HCT116 (cell line): ENCODE data around the gene INPP5K. TPM values are rescaled to one million over a fixed set of nuclear protein-coding genes. Genes with fewer than 3 reads are reported as not detected.

Experiments used
- ATAC-seq: fragments of 200-7000 bp; cut with Tn5 transposase; 2 replicates; pipeline ENCODE4 v1.9.1; 2020; ENCODE audit warnings: mild to moderate bottlenecking, moderate library complexity
- BruUV-seq: library from RNA; stranded (reverse); fragments of 400-500 nt; replicated peaks from 2 replicates; lab custom pipeline; 2021; lab: Mats Ljungman, UMichigan
- CTCF ChIA-PET: fragments of 300-600 bp; sonication (Branson Sonifier 250); formaldehyde crosslinking; loops from one replicate; lab custom pipeline; 2021; ENCODE audit warnings: antibody characterized with exemption; lab: Charles Lee
- POLR2A ChIA-PET: fragments of 300-600, 350-600 bp; sonication (Branson Sonifier 250); formaldehyde crosslinking; loops from one replicate; lab custom pipeline; 2021; ENCODE audit warnings: antibody characterized with exemption; lab: Charles Lee
- RAD21 ChIA-PET, 2 experiments: fragments of 300-600 bp; sonication (Branson Sonifier 250); formaldehyde crosslinking; loops; one replicate each; lab custom pipeline; 2023; ENCODE audit warnings: low total read pairs in 2 of 2; ENCODE audit not compliant: uncharacterized antibody in 2 of 2, unreplicated experiment in 2 of 2, low non-redundant PET in 1 of 2; lab: Charles Lee
- DNase-seq: peaks from one replicate; pipeline ENCODE4 v3.0.0-alpha.2; 2010; ENCODE audit warnings: low read depth, low spot score
- H2AFZ ChIP-seq: fragments of 200-600 bp; shearing (Covaris generic), sonication (generic); 2 replicates; pipeline ENCODE4 v1.6.1; 2017; ENCODE audit warnings: low read depth, mixed run types, mixed read lengths, antibody characterized with exemption, low read length; ENCODE audit not compliant: poor library complexity, severe bottlenecking
- H3K27ac ChIP-seq: 2 replicates; pipeline ENCODE4 v1.5.1; 2012; ENCODE audit warnings: low read depth, low read length
- H3K27me3 ChIP-seq: fragments of 200-600 bp; sonication (generic); 2 replicates; pipeline ENCODE4 v1.6.1; 2016; ENCODE audit warnings: mixed run types, low read length, mixed read lengths; ENCODE audit not compliant: insufficient read depth
- H3K36me3 ChIP-seq, 2 experiments: fragments of 200-500 bp in 1 of 2; fragments of 200-600 bp in 1 of 2; sonication (Bioruptor generic) in 1 of 2; sonication (generic) in 1 of 2; 2 replicates each; pipeline versions ENCODE4 v1.5.1 to v1.6.1; 2014 to 2016; ENCODE audit warnings: low read length in 2 of 2, inconsistent platforms in 1 of 2, mixed read lengths in 1 of 2, mixed run types in 1 of 2; ENCODE audit not compliant: insufficient read depth in 2 of 2, control insufficient read depth in 1 of 2
- H3K4me1 ChIP-seq, 2 experiments: fragments of 200-600 bp in 1 of 2; sonication (generic) in 1 of 2; 2 replicates each; pipeline versions ENCODE4 v1.5.1 to v1.6.1; 2012 to 2017; ENCODE audit warnings: low read length in 2 of 2, inconsistent platforms in 1 of 2, mild to moderate bottlenecking in 1 of 2, mixed read lengths in 1 of 2, mixed run types in 1 of 2, moderate library complexity in 1 of 2; ENCODE audit not compliant: insufficient read depth in 2 of 2, control insufficient read depth in 1 of 2
- H3K4me2 ChIP-seq: fragments of 200-600 bp; sonication (generic); 2 replicates; pipeline ENCODE4 v1.6.1; 2017; ENCODE audit warnings: mixed run types, low read length, mixed read lengths
- H3K4me3 ChIP-seq, 2 experiments: fragments of 200-600 bp in 1 of 2; sonication (generic) in 1 of 2; replicated peaks in 1 of 2; 2 replicates each; pipeline ENCODE4 v1.5.1; 2011 to 2016; ENCODE audit warnings: low read length in 2 of 2, control low read depth in 1 of 2, low read depth in 1 of 2, mild to moderate bottlenecking in 1 of 2, mixed read lengths in 1 of 2, mixed run types in 1 of 2
- H3K79me2 ChIP-seq: fragments of 200-600 bp; sonication (generic); 2 replicates; pipeline ENCODE4 v1.6.1; 2017; ENCODE audit warnings: mild to moderate bottlenecking, mixed run types, low read length, moderate library complexity, mixed read lengths; ENCODE audit not compliant: insufficient read depth
- H3K9ac ChIP-seq: fragments of 200-600 bp; sonication (generic); 2 replicates; pipeline ENCODE4 v1.6.1; 2016; ENCODE audit warnings: low read length, mixed read lengths
- H3K9me2 ChIP-seq: fragments of 200-600 bp; sonication (generic), shearing (Covaris generic); 2 replicates; pipeline ENCODE4 v1.6.1; 2017; ENCODE audit warnings: mixed run types, mild to moderate bottlenecking, moderate library complexity; ENCODE audit not compliant: insufficient read depth
- H3K9me3 ChIP-seq, 2 experiments: fragments of 200-500 bp in 1 of 2; fragments of 200-600 bp in 1 of 2; sonication (Bioruptor generic) in 1 of 2; sonication (generic) in 1 of 2; 2 replicates each; pipeline ENCODE4 v1.6.1; 2014 to 2017; ENCODE audit warnings: low read length in 2 of 2, mixed read lengths in 2 of 2, inconsistent platforms in 1 of 2, low read depth in 1 of 2, mild to moderate bottlenecking in 1 of 2, mixed run types in 1 of 2, moderate library complexity in 1 of 2; ENCODE audit not compliant: control insufficient read depth in 1 of 2, insufficient read depth in 1 of 2
- H4K20me1 ChIP-seq: fragments of 200-600 bp; sonication (generic), shearing (Covaris generic); 2 replicates; pipeline ENCODE4 v1.6.1; 2017; ENCODE audit warnings: mixed run types, mild to moderate bottlenecking, moderate library complexity; ENCODE audit not compliant: insufficient read depth
- CEBPB ChIP-seq: IDR thresholded peaks from 2 replicates; pipeline ENCODE4 v1.6.1; 2012; ENCODE audit warnings: low read depth
- CTCF ChIP-seq, 3 experiments: fragments of 200-600 bp in 1 of 3; sonication (generic) in 1 of 3; IDR thresholded peaks in 2 of 3; conservative IDR thresholded peaks in 1 of 3; 2 replicates each; pipeline ENCODE4 v1.5.1; 2012 to 2017; ENCODE audit warnings: low read depth in 2 of 3, low read length in 2 of 3, antibody characterized with exemption in 1 of 3, borderline replicate concordance in 1 of 3, control low read depth in 1 of 3, mild to moderate bottlenecking in 1 of 3, mixed read lengths in 1 of 3, mixed run types in 1 of 3, moderate library complexity in 1 of 3; ENCODE audit not compliant: insufficient read depth in 1 of 3
- ELF1 ChIP-seq: IDR thresholded peaks from 2 replicates; pipeline ENCODE4 v1.6.1; 2012; ENCODE audit warnings: low read depth, borderline replicate concordance
- EZH2 ChIP-seq: fragments of 200-600 bp; sonication (generic); IDR thresholded peaks from 2 replicates; pipeline ENCODE4 v1.6.1; 2017; ENCODE audit warnings: antibody characterized with exemption, mixed run types
- EZH2phosphoT487 ChIP-seq: fragments of 200-600 bp; IDR thresholded peaks from 2 replicates; pipeline ENCODE4 v1.6.1; 2018; ENCODE audit warnings: antibody characterized with exemption, borderline replicate concordance
- FOSL1 ChIP-seq: IDR thresholded peaks from 2 replicates; pipeline ENCODE4 v1.6.1; 2012; ENCODE audit warnings: low read depth
- POLR2A ChIP-seq: IDR thresholded peaks from 2 replicates; pipeline ENCODE4 v1.7.0; 2011; ENCODE audit warnings: borderline replicate concordance; ENCODE audit not compliant: insufficient read depth, insufficient read length; ENCODE audit errors: extremely low read depth
- RAD21 ChIP-seq: IDR thresholded peaks from 2 replicates; pipeline ENCODE4 v1.6.1; 2012; ENCODE audit warnings: low read depth, mild to moderate bottlenecking
- REST ChIP-seq: IDR thresholded peaks from 2 replicates; pipeline ENCODE4 v1.6.1; 2012; ENCODE audit warnings: low read depth
- SIN3A ChIP-seq: IDR thresholded peaks from 2 replicates; pipeline ENCODE4 v1.6.1; 2012; ENCODE audit warnings: low read depth
- SRF ChIP-seq: IDR thresholded peaks from 2 replicates; pipeline ENCODE4 v1.6.1; 2012; ENCODE audit warnings: low read depth
- TCF7L2 ChIP-seq: IDR thresholded peaks from 2 replicates; pipeline ENCODE4 v1.7.0; 2011; ENCODE audit warnings: borderline replicate concordance, inconsistent platforms; ENCODE audit not compliant: insufficient read depth, insufficient read length; ENCODE audit errors: extremely low read depth
- YY1 ChIP-seq: IDR thresholded peaks from 2 replicates; pipeline ENCODE4 v1.6.1; 2011; ENCODE audit warnings: low read length, low read depth, moderate library complexity, mild to moderate bottlenecking; ENCODE audit not compliant: insufficient replicate concordance; ENCODE audit errors: extremely low read depth
- ZBTB33 ChIP-seq: IDR thresholded peaks from 2 replicates; pipeline ENCODE4 v1.6.1; 2011; ENCODE audit warnings: mild to moderate bottlenecking, low read length, moderate library complexity; ENCODE audit not compliant: insufficient replicate concordance; ENCODE audit errors: extremely low read depth
- intact Hi-C: fragments of 100-400 bp; cut with micrococcal nuclease; formaldehyde crosslinking; loops from 2 replicates; pipeline ENCODE4 v1.10.0; 2022
- total RNA-seq: library from RNA; stranded (reverse); gene quantifications from one replicate; pipeline ENCODE4 v1.2.1, GENCODE V29; 2021; ENCODE audit not compliant: unreplicated experiment
- TF ChIP-seq, protein P1 (sequence below): IDR thresholded peaks from 2 replicates; pipeline ENCODE4 v1.6.1; 2012

The INPP5K gene
- total RNA-seq, 1 experiment from 2014 or later = 25.6 TPM

DNA sequence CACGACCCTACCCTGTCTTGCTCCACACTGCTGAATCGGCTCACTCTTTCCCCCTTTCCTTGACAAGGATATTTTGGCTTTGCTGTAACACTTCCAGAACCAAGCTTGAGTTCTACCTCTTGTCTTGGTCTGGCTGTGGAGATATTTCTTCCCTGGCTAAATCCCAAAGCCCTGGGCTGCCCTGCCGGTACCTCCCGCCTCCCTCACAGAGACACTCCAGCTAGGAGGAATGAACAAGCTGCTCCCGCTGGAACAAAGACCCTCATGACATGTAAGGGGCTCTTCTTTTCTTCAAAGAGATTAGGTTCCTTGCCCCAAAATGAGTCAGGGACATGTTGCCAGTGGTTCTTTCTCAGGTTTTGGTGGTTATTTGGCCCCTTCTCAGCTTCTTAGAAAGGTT lies 10.8 kb downstream of the INPP5K start:
- Histone ChIP-seq H4K20me1 (no peaks in the 10 kb centered on the region), H3K27ac (no peak overlapping the region), H2AFZ (no peak overlapping the region), H3K9me3 (no peaks in the 10 kb centered on the region), H3K4me2 (no peak overlapping the region), H3K4me3 (no peak overlapping the region), H3K9me2 (no peaks in the 10 kb centered on the region), H3K36me3 (no peaks in the 10 kb centered on the region; a peak in 1 of 4 replicates), H3K9ac (no peak overlapping the region), H3K27me3 (no peaks in the 10 kb centered on the region), H3K4me1 (peaks cover 0 to 3% of the 10 kb centered on the region in 2 experiments; a peak in 1 of 4 replicates), H3K79me2 (no peaks in the 10 kb centered on the region)
- intact Hi-C loops = no loop called here
- no TSS peak for BruUV-seq
- ChIA-PET RAD21 (no interaction called here), CTCF (interaction anchor here (0.7 kb wide), 1 partner anchor 28 kb away, joined by 3 read pairs; no protein-coding TSS in a partner anchor), POLR2A (interaction anchor here (0.7 to 1.2 kb wide), 2 partner anchors 10 to 13 kb away, joined by 3 read pairs; partner anchors contain the start of gene MYO1C)
- ATAC-seq = no peak
- no peak for TF ChIP-seq SRF
- TF ChIP-seq EZH2 = no peak
- no peak for TF ChIP-seq SIN3A
- TF ChIP-seq REST = no peak
- no peak for TF ChIP-seq POLR2A
- TF ChIP-seq EZH2phosphoT487 = no peak
- no peak for TF ChIP-seq ZBTB33
- no peak for TF ChIP-seq RAD21
- no peak for TF ChIP-seq CTCF (IDR thresholded peaks at IDR 0.05 in 2 of 3, conservative IDR thresholded peaks at IDR 0.05 in 1 of 3; ENCODE audit: borderline replicate concordance in 1 of 3, insufficient read depth in 1 of 3, low read depth in 2 of 3, low read length in 2 of 3)
- TF ChIP-seq ELF1 = no peak
- no peak for TF ChIP-seq FOSL1
- no peak for TF ChIP-seq CEBPB
- TF ChIP-seq YY1 = no peak
- no peak for TF ChIP-seq TCF7L2
- TF ChIP-seq, protein P1, sequence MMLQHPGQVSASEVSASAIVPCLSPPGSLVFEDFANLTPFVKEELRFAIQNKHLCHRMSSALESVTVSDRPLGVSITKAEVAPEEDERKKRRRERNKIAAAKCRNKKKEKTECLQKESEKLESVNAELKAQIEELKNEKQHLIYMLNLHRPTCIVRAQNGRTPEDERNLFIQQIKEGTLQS = no peak
- no peak for DNase-seq
